GM18520 (cell line): ENCODE measurements around the gene MRPL16.
A peak's percentile ranks its signal among the peaks of the same experiment; 100 is the strongest.
"Not testable (repeated sequence)": the region's sequence is repeated elsewhere in the genome, so short reads cannot be mapped to it uniquely, and the experiment has no call there.

Source experiments
- ATAC-seq: cut with Tn5 transposase; IDR thresholded peaks from one replicate; pipeline ENCODE4 v1.9.1; 2021; ENCODE audit not compliant: unreplicated experiment

The MRPL16 gene

DNA sequence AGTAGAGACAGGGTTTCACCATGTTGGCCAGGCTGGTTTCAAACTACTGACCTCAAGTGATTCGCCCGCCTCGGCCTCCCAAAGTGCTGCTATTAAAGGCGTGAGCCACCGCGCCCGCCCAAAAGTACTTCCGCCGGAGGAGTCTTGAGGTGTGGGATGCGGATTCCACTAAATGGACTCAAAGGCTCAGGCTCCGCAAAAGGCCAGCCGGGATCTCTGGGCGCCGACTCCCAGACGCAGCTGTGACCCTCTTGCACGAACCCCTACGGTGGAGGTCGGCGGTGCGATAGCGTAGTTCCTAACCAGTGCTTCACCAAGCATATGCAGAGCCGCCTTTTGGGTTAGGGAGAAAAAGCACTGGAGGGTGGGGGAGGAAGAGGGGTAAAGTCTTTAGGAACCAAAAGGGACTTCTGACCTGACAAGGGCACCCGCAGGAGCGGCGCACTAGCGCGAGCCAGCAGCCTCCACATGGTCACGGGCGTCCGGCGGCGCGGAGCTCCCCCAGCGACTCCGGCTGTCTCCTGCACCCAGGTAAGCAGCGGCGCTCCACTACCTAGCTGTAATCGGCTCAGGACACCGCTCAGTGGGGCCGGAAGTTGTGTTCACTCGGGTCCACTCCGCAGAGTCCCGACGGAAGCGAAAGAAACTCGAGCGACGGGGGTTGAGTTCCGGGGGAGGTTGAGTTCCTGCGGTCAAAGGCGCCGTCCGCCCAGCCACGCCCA lies at the start of gene MRPL16:
Gene MRPL16, minus strand, starts transcription at position 590 of the 722 bp plus-strand sequence. Its CDS starts 120 bp downstream, at position 470.
- ATAC-seq, result peak; percentile 98

DNA sequence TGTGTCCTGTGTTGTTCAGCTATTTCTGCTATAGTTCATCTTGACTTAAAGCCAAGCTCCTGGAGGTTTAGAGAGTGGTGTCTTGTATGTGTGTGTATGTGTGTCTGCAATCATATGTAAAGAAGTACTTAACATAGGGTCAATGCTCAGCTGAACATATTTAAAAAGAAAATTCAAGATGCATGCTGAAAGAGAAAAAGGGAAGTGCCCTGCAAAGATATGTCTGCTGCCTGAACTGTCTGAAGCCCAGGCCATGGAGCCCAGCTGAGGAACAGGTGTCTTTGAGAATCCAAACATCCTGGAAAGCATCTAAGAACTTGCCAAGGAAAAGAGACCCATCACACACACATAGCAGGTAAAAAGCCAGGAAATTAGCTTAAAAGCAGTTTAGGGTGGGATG lies 49.1 kb upstream of the MRPL16 start:
- ATAC-seq, result no peak

DNA sequence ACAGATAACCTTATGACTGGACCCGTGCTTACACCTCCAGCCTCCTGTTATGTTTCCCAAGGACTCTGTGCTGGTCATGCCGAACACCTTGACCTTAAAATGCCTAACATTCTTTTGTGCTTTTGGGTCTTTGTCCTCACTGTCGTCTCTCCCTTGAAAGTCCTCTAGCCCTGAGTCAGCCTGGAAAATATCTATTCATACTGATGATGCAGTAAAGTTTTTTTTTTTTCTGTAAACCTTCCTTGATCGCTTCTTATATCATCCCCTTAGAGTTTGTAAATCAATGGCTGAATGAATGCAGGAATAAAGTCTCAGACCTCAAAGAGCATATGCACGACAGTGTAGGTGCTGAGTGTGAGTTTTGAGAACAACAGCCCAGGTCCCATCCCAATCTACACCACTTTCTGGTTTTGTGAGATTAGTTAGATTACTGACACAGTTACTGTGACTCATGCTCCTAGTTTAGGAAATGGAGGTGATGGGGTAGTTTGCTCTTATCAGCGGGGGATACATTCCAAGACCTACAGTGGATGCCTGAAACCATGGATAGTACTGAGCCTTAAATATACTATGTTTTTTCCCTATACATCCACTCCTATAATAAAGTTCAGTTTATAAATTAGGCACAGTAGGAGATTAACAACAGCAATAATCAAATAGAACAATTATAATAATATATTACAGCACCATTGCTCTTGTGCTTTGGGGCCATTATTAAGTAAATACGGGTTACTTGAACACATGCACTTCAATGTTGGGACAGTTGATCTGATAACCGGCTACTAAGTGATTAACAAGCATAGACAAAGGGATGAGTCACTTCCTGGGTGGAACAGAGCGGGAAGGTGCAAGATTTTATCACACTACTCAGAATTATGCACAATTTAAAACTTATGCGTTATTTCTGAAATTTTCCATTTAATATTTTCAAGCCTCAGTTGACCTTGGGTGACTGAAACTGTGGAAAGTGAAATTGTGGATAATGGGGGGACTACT lies 47.2 kb upstream of the MRPL16 start:
- no peak for ATAC-seq

DNA sequence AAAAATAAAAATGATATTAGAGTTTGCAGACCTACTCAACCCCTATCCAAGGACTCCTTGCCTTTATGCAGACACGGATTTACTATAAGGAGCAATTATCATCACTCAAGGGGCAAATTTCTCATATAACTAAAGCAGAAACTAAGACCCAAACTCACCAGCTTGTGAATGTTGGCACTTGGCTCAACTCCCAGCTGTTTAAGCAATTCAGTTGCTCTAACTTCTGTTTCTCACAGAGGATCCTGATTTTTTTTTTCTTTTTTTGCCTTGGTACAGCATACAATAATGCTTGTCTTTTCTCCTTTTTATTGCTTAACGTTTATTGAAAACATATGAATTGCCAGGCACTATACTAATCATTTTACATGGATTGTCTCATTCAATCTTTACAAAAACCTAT lies 44.3 kb upstream of the MRPL16 start:
- no peak for ATAC-seq

DNA sequence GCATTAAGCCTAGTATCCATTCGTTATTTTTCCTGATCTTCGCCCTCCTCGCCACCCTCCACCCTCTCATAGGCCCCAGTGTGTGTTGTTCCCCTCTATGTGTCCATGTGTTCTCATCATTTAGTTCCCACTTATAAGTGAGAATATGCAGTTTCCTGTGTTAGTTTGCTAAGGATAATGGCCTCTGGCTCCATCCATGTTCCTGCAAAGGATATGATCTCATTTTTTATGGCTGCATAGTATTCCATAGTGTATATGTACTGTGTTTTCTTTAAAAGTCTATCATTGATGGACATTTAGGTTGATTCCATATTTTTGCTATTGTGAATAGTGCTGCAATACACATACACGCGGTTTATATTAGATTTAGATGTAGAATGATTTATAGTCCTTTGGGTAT lies 40.8 kb upstream of the MRPL16 start:
- ATAC-seq, result not testable (repeated sequence)

DNA sequence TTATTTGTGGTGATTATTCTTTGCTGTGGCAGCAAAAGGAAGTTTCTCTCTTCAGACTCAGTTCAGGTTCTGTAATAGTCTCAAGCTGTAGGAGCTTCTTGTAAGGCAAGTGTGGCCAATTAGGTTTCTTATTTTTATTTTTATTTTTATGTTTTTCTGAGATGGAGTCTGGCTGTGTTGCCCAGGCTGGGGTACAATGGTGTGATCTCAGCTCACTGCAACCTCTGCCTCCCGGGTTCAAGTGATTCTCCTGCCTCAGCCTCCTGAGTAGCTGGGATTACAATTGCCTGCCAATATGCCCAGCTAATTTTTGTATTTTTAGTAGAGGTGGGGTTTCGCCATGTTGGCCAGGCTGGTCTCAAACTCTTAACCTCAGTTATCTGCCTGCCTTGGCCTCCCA lies 39.0 kb upstream of the MRPL16 start:
- not testable (repeated sequence) for ATAC-seq

DNA sequence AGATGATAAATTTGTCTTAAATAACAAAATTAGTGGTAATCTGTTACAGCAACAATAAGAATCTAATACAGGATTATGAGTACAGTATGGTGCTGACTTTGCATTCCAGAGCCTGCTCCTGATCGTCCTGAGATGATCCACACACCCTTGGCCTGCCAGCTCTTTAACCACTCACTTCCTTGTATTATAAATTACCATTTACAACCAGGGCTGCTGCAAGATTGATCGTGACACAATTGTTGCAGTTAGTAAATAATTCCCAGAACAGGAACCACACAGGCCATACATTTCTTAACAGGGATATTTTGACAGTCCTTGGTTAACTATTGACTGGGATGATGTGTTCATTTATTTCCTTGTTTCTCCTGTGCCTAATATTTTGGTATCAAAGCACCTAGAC lies 38.6 kb upstream of the MRPL16 start:
- ATAC-seq, result no peak

DNA sequence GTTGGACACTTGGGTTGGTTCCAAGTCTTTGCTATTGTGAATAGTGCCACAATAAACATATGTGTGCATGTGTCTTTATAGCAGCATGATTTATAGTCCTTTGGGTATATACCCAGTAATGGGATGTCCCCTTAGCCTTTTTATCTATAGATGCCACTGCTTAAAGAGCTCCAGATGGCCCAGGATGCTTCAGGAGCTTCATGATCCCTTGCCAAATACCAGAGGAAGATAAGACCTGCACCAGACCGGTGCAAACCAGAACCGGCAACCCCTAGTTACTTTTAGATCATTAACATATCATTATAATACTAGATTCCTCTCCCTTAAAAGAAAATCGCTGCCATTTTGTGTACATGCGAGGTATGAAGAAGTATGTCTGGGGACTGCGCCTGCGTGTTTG lies 37.9 kb upstream of the MRPL16 start:
- ATAC-seq, result not testable (repeated sequence)

DNA sequence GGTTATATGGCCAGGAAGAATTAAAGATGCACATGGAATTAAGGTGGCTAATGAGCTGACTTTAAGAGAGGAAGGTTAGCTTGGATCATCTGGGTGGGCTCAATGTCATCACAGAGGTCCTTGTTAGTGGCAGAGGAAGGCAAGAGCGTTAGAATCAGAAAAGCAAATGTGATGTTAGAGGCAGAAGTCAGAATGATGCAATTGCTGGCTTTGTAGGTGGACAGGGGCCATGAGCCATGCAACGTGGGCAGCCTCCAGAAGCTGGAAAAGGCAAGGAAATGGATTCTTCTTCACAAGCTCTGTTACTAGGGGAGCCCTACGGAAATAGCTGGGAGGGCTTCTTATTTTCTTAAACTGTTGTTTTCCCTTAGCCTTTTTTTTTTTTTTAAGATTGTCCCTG lies 37.0 kb upstream of the MRPL16 start:
- no peak for ATAC-seq

DNA sequence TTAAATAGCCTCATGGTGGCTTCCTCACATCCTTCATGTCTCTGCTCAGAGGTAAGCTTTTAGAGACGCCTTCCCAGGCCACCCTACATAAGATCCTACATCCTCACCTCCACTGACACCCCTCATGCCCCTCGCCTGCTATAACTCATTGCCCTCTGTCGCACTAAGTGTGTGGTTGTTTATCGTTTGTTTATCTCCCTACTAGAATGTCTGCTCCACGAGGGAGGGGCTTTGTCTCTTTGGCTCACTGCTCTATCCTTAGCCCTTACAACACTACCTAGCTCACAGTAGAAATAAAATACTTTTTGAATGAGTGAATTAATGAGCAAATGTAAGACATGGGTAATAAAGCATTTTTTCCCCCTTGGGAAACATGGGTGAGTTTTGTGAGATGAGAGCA lies 36.0 kb upstream of the MRPL16 start:
- ATAC-seq, result no peak

DNA sequence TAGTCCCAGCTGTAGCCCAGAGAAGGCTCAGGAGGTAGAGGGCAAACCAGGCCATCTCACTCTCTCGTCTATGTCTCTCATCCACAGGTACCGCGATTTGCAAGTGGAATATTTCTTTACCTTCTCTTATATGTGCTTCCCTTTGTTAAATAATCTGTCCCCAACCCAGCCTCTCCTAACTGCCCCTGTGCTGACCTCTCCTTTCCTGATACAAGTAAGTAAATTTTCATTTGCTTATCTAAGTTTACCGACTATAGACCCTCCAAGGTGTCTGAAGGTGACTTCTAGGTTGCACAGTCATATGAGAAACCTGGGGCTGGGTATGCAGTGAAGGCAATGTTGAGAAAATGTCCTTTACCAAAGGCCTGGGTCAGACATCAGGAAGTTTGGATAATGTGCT lies 34.8 kb upstream of the MRPL16 start, which contains the start of gene CBLIF:
Gene CBLIF, minus strand, starts transcription at position 101 of the 400 bp plus-strand sequence. Its CDS starts 46 bp downstream, at position 55.
- ATAC-seq, result no peak

DNA sequence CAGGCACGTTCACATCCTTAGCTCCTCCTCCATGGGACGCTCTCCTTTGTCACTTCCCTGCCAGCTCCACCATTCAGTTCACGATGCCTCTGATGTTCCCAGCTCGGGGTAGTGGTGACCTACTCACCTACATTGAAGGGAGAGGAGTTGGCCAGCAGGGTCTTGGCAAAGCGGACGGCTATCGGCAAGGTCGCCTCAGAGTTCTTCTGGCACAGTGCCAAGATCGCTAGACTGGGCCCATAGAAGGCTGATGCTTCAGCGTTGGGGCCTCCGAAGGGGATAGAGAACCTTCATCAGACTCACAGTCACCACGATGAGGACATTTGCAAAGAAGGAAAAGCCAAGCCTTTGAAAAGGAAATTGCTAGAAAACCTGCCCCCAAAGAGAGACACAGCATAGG lies 31.7 kb upstream of the MRPL16 start:
- ATAC-seq, result no peak

DNA sequence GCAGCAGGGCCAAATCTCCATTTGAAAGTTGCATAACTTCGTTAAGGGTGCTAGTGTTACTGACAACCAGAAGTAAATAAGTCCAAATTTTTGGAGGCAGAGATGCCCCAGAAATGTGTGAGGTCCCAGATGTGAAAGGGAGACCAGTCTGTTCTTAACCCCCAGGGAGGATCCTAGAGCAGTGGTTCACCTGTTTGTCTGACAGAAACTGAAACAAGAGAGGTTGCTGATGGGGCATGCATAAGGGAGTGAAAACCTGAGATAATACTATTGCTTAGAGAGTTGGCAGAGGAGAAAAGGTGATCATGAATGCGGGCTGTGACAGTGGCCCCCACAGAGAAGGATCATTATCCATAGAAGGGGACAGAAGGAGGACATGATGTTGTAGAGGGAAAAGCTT lies 30.9 kb upstream of the MRPL16 start:
- ATAC-seq, result no peak

DNA sequence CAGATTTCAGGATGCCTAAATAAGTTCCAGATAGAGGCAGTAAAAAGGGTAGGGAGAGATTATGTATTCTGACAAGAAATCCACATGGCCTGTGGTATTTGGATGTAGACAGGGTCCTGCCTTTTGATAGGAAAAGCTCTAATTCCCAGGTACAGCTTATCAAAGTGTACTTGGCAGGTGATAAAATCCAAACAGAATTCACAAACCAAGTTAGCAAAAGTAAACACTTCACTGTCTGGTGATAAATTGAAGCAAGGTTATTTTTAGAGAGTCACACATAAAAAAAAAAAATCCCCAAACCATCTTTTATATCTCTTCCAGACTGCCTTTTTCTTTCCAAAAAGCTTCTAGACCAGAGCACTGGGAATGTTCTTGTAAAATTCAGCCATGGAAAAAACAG lies 29.0 kb upstream of the MRPL16 start:
- ATAC-seq, result no peak

DNA sequence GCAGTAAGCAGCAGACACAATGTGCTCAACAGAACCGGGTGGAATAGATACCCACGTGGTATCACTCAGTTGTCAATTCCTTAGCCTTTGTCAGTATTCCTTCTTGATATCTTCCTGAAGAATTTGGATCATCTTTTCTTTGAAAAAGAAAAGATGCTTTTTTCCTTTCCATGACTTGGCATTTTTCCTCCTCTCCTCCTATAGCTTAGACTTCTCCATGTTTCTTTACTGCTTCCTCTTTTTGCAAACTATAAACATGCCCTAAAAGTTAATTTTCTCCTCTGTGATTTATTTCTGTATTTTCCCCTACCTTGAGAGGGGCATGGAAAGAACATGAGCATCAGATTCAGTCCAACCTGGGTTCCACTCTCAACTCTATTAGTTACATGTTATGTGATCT lies 23.0 kb upstream of the MRPL16 start:
- ATAC-seq, result no peak

DNA sequence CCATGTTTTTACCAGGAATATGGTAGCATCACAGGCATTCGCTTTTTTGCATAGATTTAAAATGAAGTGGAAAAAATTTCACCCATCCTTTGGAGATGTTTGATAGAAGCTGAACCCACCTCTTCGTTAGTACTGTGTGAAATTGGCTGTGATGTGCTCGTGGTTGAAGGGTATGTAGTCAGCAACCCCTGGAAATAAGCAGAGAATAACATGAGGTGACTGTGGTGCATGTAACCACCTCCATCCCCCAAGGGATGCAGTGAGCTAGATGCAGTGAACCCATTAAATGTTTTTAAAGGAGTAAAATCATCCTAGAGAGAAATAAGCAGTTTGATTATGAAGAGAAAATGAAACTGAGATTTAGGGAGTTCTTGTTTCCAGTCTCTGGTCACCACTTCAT lies 18.8 kb upstream of the MRPL16 start:
- ATAC-seq, result no peak

DNA sequence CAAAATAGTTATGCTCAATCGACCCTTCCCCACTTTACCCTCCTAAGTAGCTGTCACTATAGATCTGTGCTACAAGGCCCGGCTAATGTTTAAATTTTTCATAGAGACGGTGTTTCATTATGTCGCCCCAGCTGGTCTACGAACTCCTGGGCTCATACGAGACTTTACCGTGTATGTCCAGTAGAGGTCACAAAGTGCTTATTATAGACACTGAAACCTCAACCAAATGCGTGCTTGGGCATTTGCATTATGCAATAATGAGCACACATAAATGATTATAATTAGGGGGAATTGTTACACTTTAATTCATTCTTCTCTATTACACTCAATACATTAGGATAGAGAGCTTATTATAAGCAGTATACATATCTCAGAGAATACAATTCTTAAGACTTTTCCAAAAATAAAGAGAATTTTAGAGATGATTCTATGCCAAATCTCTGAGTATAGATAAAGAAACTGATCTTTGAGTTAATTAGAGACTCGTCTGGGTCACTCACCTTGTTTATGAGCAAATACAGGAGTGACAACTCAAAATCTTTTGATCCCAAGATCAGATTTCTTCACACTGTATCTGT lies 12.5 kb upstream of the MRPL16 start:
- ATAC-seq, result peak; percentile 45

DNA sequence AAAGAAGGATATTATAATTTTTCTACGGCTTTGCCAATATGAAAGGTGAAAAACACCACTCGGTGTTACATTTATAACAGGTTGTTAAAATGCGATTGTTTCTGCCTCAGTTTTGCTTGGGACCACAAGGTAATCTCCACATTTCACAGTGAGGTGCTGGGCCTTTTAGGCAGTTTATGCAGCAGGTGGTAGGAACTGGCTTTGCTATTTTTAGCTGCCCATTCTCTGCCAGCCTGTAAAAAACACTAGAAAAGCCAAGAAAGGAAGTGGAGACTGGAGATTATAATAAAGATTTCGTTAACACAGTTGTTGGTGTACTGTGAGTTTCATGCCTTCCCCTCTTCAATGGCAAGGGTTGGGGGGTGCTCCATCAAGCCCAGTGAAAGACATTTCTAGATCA lies 8.0 kb upstream of the MRPL16 start:
- ATAC-seq, result no peak

DNA sequence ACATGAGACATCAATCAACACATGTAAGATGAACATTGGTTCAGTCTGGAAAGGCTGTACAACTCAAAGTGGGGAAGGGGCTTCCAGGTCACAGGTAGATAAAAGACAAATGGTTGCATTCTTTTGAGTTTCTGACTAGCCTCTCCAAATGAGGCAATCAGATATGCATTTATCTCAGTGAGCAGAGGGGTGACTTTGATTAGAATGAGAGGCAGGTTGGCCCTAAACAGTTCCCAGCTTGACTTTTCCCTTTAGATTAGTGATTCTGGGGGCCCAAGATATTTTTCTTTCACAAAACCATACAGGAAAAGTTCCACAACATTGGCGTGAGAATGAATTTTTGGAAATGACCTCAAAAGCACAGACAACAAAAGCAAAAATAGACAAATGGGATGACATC lies 5.9 kb upstream of the MRPL16 start:
- ATAC-seq, result not testable (repeated sequence)

DNA sequence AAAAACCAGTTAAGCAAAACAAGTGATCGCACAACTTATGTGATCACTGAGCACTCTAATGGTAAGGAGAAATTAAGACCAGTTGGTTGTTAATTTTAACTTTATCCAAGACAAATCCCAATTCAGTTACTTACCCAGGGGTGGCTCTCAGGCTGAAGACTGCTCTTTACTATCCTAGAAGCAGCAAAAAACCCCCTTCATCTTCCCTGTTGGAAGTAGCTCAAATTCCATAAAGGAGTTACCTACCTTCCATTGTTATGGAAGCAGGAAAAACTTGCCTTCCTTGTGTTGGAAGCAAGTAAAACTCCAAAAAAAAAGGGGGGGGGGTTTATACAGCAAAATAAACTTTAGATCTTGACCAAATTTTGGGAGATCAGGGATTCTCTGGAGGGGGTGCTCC lies 5.2 kb upstream of the MRPL16 start:
- ATAC-seq, result no peak

DNA sequence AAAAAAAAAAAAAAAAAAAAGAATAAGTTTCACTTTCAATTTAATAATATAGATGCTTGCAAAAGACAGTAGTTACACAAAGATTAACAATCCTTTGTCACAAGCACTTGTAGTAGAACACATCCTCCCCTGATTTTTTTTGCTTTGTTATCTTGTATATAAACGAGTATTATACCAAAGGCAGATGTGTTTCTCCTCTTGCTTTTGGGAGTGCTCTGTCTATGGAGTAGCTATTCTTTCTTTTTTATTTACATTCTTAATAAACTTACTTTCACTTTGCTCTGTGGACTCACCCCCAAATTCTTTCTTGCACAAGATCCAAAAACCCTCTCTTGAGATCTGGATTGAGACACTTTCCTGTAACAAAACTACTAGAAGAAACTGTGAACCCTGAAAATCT lies 3.4 kb upstream of the MRPL16 start:
- no peak for ATAC-seq

DNA sequence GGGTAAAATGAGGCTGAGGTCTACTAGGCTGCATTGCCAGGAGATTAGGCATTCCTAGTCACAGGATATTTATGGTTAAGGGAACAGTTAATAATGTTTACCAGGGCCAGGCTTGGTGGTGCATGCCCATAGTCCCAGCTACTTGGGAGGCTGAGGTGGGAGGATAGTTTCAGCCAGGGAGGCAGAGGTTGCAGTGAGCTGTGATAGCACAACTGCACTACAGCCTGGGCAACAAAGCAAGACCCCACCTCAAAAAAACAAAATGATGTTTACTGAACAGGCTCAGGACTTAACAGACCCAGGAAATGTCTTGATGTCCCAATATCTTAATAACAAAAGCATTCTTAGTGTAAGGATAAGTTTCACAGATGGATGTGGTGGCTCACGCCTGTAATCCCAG lies 2.8 kb upstream of the MRPL16 start:
- no peak for ATAC-seq
